Lower leg skin (tissue), 3 donors: ENCODE results near the gene ELAC2.

ENCODE experiments used
- CTCF ChIP-seq, 3 donors: fragments of 450-650 bp; IDR thresholded peaks; one replicate each; pipeline ENCODE4 v1.5.1; 2016; ENCODE audit warnings: antibody characterized with exemption in 3 of 3, mild to moderate bottlenecking in 3 of 3, moderate library complexity in 2 of 3
- POLR2A ChIP-seq, 2 donors: fragments of 450-650 bp; IDR thresholded peaks; one replicate each; pipeline ENCODE4 v1.6.1; 2016 to 2017; ENCODE audit warnings: antibody characterized with exemption in 2 of 2, mild to moderate bottlenecking in 1 of 2, moderate library complexity in 1 of 2

GRCh38 chr17:13031718-13032350, 14.0 kb upstream of the ELAC2 start:
- TF ChIP-seq CTCF (IDR thresholded peaks at IDR 0.05): no peak
- TF ChIP-seq POLR2A (IDR thresholded peaks at IDR 0.05): no peak
